22Rv1 (cell line): ENCODE results near the gene GGT1.
"Not testable (repeated sequence)": the region's sequence is repeated elsewhere in the genome, so short reads cannot be mapped to it uniquely, and the experiment has no call there.

Experiments used
- H3K27ac ChIP-seq: fragments of 450-650 bp; 2 replicates; pipeline ENCODE4 v1.5.1; 2017
- CTCF ChIP-seq: fragments of 450-650 bp; IDR thresholded peaks from 2 replicates; pipeline ENCODE4 v1.5.1; 2017; ENCODE audit warnings: mild to moderate bottlenecking

The GGT1 gene

DNA sequence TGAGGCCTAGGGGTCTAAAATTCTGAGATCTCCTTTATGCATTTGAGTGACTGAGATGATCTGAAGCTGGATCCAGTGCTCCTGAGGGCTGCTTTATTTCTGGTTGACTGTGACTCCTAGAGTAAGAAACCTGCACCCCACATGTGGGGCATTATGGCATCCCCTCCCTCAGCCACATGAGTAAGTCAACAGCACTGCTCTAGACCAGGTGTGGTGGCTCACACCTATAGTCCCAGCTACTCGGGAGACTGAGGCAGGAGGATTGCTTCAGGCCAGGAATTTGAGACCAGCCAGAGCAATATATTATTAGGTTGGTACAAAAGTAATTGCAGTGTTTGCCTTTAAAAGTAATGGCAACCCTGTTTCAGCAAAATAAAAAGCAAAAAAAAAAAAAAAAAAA is 39.3 kb downstream of the GGT1 start:
- not testable (repeated sequence) for H3K27ac ChIP-seq

- H3K27ac ChIP-seq, result not testable (repeated sequence)
Observed at GRCh38 chr22:24644409-24644808, 41.4 kb downstream of the GGT1 start.

- H3K27ac ChIP-seq, result not testable (repeated sequence)
Observed at GRCh38 chr22:24645408-24646399, 42.7 kb downstream of the GGT1 start.

- H3K27ac ChIP-seq, result not testable (repeated sequence)
Observed at GRCh38 chr22:24646756-24647155, 43.8 kb downstream of the GGT1 start.

GRCh38 chr22:24649371-24649770 is 46.4 kb downstream of the GGT1 start:
- H3K27ac ChIP-seq, result not testable (repeated sequence)

DNA sequence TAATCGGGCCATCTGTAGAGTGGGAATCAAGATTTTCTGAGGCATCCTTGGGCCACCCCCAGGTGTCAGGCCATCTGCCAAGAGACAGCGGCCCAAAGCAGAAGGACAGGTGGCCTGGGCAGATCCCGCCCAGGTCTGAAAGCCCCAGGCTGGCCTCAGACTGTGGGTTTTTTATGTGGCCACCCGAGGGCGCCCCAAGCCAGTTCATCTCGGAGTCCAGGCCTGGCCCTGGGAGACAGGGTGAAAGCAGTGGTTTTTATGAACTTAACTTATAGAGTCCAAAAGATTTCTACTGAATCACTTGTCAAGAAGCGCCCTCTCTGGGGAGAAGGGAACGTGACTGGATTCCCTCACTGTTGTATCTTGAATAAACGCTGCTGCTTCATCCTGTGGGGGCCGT is 47.9 kb downstream of the GGT1 start:
- not testable (repeated sequence) for H3K27ac ChIP-seq
- TF ChIP-seq CTCF, result peak; percentile 16; the same call in 1 of the 2 replicates

- H3K27ac ChIP-seq, result not testable (repeated sequence)
Observed at GRCh38 chr22:24665395-24665794, 62.4 kb downstream of the GGT1 start.

DNA sequence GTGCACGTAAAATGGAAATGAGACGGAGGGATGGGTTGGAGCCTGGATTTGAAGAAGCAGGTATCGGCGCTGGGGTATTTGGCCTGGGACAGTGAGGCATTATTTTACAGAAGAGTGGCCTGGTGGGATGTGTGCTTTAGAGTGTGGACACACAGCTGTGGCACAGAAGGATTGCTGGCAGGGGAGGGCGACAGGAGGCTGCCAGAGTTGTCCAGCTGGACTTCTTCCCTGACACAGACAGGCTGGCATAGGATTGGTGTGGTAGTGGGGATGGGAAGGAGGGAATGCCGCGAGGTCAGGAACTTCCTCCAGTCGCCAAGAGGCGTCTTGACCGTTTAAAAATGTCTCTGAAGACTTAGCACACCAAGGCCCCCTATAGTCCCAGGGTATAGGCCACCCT is 64.9 kb downstream of the GGT1 start:
- not testable (repeated sequence) for H3K27ac ChIP-seq

DNA sequence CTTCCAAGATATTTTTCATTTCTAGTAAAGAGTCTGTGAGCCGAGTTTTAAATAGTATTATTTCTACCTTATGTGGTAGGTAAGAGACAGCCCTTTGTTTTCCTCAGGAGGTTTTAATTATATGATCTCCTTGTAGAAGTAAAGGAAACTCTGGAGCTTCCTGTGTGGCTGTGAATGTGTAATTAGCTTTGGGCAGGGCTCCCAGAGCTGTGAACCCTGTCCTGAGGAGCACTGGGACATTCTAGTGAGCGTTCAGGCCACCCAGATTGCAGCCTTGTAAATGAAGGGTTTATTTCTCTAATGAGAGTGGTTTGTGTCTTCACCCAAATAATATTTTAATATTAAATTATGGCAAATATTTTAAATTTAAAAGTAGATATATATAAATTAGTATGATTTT is 69.5 kb downstream of the GGT1 start:
- H3K27ac ChIP-seq, result not testable (repeated sequence)
